Esophagus mucosa (tissue), 1 donor: ENCODE measurements around the gene PILRA. TPM values are rescaled to one million over a fixed set of nuclear protein-coding genes. Genes with fewer than 3 reads are reported as not detected.
"Not testable (repeated sequence)": the region's sequence is repeated elsewhere in the genome, so short reads cannot be mapped to it uniquely, and the experiment has no call there.

ENCODE experiments used
- ATAC-seq: fragments of 200-7000 bp; cut with Tn5 transposase; one replicate; pipeline ENCODE4 v1.9.1; 2020
- total RNA-seq: library from RNA; stranded (reverse); gene quantifications from one replicate; pipeline ENCODE4 v1.2.4, GENCODE V29; 2023
- donor health status: DM: yes; HTN: yes; CAD: no.

The PILRA gene
- total RNA-seq: 2.7 TPM

GRCh38 chr7:100373261-100373831 lies at the start of gene PILRA:
Gene PILRA, plus strand, starts transcription at chr7:100373487. Its CDS starts 170 bp downstream, at chr7:100373657.
- no peak for ATAC-seq

GRCh38 chr7:100324194-100324593 lies 49.1 kb upstream of the PILRA start:
- ATAC-seq: not testable (repeated sequence)

GRCh38 chr7:100325671-100326070 lies 47.6 kb upstream of the PILRA start:
- ATAC-seq: not testable (repeated sequence)

GRCh38 chr7:100326914-100327313 lies 46.4 kb upstream of the PILRA start:
- not testable (repeated sequence) for ATAC-seq

- peak; percentile 99 for ATAC-seq
Observed at GRCh38 chr7:100335566-100336466, 37.5 kb upstream of the PILRA start.

GRCh38 chr7:100338083-100338696 lies 35.1 kb upstream of the PILRA start:
- ATAC-seq: not testable (repeated sequence)

GRCh38 chr7:100341286-100341685 lies 32.0 kb upstream of the PILRA start:
- ATAC-seq: peak; percentile 79

- no peak for ATAC-seq
Observed at GRCh38 chr7:100342765-100343164, 30.5 kb upstream of the PILRA start.

- not testable (repeated sequence) for ATAC-seq
Observed at GRCh38 chr7:100344124-100344559, 29.1 kb upstream of the PILRA start.

- peak; percentile 86 for ATAC-seq
Observed at GRCh38 chr7:100344560-100345287, 28.6 kb upstream of the PILRA start.

- not testable (repeated sequence) for ATAC-seq
Observed at GRCh38 chr7:100345288-100345672, 28.0 kb upstream of the PILRA start.

- ATAC-seq: no peak
Observed at GRCh38 chr7:100346921-100347320, 26.4 kb upstream of the PILRA start.

GRCh38 chr7:100348805-100349204 lies 24.5 kb upstream of the PILRA start:
- ATAC-seq: no peak

- no peak for ATAC-seq
Observed at GRCh38 chr7:100349757-100350156, 23.5 kb upstream of the PILRA start.

GRCh38 chr7:100351657-100352058 lies 21.6 kb upstream of the PILRA start:
- no peak for ATAC-seq

GRCh38 chr7:100352230-100352781 lies 21.0 kb upstream of the PILRA start:
- not testable (repeated sequence) for ATAC-seq

- ATAC-seq: no peak
Observed at GRCh38 chr7:100352984-100353684, 20.2 kb upstream of the PILRA start.

- ATAC-seq: no peak
Observed at GRCh38 chr7:100353685-100354330, 19.5 kb upstream of the PILRA start.

GRCh38 chr7:100356416-100357068 lies 16.7 kb upstream of the PILRA start:
- no peak for ATAC-seq

GRCh38 chr7:100357131-100357561 lies 16.1 kb upstream of the PILRA start:
- no peak for ATAC-seq
